Right lobe of liver (tissue), 4 donors: Measurements from ENCODE around the gene MKRN2OS.

Experiments used
- POLR2A ChIP-seq: fragments of 450-650 bp; IDR thresholded peaks from one replicate; pipeline ENCODE4 v1.6.1; 2017; ENCODE audit warnings: antibody characterized with exemption, mild to moderate bottlenecking
- TF ChIP-seq, protein P1 (sequence below), 4 donors: fragments of 200-600 bp in 3 of 4; fragments of 450-650 bp in 1 of 4; IDR thresholded peaks; one replicate each; pipeline versions ENCODE4 v1.5.1 to v1.8.0; 2016 to 2022; ENCODE audit warnings: antibody characterized with exemption in 4 of 4, mild to moderate bottlenecking in 2 of 4
- donor health status: DM: no; HTN: no; CAD: no.
- donor health status: DM: no; HTN: no; CAD: no.
- donor health status: DM: no; HTN: yes; CAD: no.

DNA sequence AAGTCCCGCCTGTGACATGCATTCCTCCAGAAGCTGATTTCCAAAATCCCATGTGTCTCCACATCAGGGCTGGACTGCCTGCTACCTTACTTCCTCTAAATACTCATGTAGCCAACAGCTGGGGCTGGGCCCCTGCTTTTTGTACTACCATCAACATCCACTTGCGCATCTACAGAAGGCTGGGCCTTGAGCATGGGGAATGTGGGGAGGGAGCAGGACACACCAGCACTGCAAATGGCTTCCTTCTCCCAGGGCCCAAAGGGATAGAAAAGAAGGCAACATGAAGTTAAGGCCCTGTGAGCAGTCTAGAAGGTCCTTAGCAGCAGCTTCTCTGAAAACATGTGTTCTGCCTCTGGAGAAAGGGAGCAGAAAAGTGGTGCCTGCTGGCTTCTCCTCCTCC is 38.8 kb upstream of the MKRN2OS start:
- TF ChIP-seq, protein P1, sequence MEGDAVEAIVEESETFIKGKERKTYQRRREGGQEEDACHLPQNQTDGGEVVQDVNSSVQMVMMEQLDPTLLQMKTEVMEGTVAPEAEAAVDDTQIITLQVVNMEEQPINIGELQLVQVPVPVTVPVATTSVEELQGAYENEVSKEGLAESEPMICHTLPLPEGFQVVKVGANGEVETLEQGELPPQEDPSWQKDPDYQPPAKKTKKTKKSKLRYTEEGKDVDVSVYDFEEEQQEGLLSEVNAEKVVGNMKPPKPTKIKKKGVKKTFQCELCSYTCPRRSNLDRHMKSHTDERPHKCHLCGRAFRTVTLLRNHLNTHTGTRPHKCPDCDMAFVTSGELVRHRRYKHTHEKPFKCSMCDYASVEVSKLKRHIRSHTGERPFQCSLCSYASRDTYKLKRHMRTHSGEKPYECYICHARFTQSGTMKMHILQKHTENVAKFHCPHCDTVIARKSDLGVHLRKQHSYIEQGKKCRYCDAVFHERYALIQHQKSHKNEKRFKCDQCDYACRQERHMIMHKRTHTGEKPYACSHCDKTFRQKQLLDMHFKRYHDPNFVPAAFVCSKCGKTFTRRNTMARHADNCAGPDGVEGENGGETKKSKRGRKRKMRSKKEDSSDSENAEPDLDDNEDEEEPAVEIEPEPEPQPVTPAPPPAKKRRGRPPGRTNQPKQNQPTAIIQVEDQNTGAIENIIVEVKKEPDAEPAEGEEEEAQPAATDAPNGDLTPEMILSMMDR (IDR thresholded peaks at IDR 0.05), result no peak
- TF ChIP-seq POLR2A, result no peak
